GM20000 (cell line): Measurements from ENCODE around the gene NECTIN4.
"Not testable (repeated sequence)": the region's sequence is repeated elsewhere in the genome, so short reads cannot be mapped to it uniquely, and the experiment has no call there.

Experiments
- DNase-seq: peaks from one replicate; pipeline ENCODE4 v3.0.0; 2012; ENCODE audit warnings: low spot score
- CTCF ChIP-seq: IDR thresholded peaks from 2 replicates; pipeline ENCODE4 v1.5.1; 2012; ENCODE audit warnings: mild to moderate bottlenecking, control low read depth; ENCODE audit errors: extremely low read depth, missing control alignments

The NECTIN4 gene

DNA sequence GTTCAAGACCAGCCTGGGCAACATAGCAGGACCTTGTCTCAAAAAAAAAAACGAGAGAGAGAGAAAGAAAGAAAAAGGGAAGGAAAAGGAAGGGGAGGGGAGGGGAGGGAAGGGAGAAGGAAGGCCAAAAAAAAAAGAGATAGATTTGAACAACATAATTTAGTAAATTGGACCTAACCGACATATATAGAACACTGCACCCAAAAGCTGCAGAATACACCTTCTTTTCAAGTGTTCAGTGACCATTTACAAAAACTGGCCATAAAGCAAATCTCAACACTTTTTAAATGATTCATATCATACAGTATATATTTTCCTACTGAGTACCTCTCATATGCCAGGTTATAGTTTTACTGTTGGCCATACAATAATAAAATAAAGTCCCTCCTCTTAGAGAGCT lies 57.5 kb downstream of the NECTIN4 start:
- no peak for DNase-seq
- TF ChIP-seq CTCF, result no peak

DNA sequence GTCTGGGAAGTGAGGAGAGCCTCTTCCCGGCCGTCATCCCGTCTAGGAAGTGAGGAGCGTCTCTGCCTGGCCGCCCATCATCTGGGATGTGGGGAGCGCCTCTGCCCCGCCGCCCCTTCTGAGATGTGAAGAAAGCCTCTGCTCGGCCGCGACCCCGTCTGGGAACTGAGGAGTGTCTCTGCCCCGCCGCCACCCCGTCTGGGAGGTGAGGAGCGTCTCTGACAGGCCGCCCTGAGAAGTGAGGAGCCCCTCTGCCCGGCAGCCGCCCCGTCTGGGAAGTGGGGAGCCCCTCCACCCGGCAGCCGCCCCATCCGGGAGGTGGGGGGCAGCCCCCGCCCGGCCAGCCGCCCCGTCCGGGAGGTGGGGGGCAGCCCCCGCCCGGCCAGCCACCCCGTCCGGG lies 59.9 kb downstream of the NECTIN4 start:
- not testable (repeated sequence) for DNase-seq

GRCh38 chr1:161026954-161027353 lies 62.4 kb downstream of the NECTIN4 start:
- DNase-seq, result not testable (repeated sequence)

DNA sequence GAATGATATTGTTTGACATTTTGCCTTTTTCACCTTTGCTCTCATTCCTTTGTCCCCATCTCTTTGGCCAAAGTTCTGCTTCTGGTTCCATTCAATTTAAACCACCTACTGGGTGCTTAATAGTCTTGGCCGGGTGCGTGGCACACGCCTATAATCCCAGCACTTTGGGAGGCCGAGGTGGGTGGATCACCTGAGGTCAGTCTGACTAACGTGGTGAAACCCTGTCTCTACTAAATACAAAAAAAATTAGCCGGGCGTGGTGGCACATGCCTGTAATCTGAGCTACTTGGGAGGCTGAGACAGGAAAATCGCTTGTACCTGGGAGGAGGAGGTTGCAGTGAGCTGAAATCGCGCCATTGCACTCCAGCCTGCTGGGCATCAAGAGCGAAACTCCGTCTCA lies 66.9 kb downstream of the NECTIN4 start:
- DNase-seq, result not testable (repeated sequence)

DNA sequence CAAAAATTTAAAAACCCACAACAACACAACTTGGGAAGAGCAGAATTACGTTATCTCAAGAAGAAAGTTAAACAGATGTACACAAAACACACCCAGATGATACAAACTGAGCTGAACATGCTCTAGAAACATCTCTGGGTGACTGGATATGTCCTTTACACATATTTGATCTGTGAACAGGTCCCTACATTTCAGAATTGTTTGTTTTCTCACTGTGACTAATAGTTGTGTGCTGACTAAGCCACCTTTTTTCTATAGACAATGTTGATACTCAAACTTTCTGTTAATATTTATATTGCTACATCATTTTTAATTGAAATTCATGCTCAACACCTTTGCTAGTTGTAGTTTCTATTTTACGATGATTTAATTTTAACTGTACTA lies 67.4 kb downstream of the NECTIN4 start:
- DNase-seq, result no peak

GRCh38 chr1:161021165-161021969 lies 68.0 kb downstream of the NECTIN4 start:
- TF ChIP-seq CTCF, result no peak
- peak; percentile 92 for DNase-seq

More for the DNA sequence above, 67.4 kb downstream of the NECTIN4 start:
- no peak for TF ChIP-seq CTCF
